Measurements from ENCODE around the gene DAPP1.

The DAPP1 gene

DNA sequence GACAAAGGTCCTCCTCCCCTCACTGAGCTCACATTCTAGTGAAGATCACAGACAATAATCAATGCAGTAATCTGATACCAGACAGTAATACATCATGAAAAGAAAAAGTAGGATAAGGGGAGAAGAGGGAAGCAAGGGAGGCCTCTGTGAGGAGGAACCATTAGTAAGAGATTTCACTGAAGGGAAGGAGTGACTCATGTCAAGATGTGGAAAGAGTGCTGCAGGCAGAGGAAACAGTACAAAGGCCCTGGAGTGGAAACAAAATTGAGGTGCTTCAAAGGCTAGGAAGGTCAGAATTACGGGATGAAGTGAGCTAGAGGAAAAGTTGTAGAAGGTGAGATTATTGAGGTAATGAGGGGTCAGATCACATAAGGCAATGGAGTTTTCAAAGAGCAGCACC is 39.5 kb downstream of the DAPP1 start:
- peak; percentile 81 to 82 for DNase-seq

DNA sequence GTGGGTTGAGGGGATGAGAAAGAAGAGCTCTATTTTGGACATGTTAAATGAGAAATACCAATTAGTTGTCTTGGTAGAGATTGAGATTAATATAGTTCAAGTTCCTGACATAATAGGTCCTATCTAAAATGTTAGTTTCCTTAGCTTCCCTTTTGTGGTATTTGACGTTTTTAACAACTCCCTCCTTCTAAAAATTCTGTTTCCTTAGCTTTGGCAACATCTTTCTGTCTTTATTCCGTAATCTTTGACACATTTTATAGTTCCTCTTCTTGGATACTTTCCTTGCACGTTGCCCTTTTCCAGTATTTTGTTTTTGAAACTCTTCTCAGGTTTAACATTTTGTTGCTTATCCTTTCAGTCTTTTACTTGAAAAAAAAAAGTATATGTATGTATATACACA is 40.7 kb downstream of the DAPP1 start:
- DNase-seq, result peak; percentile 87 to 89

DNA sequence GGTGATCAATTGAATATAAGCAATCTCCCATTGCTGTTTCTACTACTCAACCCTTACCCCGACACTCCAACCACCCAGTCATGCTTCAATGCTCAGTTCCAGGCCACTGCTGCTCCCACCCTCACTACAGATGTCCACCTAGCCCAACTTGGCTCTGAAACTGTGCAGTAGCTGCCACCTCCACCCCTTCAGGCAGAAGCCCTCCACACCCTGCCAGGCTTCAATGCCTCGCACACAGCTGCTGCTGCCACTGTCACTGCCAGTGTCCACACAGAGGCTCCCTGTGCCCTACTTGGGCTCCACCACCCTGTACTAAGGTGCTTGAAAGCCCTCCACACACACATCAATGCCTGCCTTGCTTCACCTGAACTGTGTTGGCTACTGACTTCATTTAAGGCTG is 43.0 kb downstream of the DAPP1 start:
- no peak for DNase-seq

DNA sequence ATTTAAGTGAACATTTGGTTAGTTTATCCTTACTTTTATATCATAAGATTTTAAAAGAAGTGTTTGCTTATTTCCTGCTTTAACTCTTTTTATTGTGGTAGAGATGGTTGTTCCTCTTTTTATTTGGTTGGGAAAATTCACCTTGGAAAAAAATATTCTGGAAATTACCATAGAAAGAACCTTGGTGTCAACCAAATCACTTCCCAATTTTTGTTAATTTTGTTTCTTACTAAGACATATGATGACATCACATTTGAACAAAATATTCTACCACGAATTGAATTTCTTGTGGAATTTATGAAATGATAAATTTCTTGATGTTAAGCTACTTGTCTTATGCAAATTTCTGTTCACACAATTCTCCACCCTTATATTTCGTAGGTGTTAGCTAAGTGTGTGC is 43.9 kb downstream of the DAPP1 start:
- DNase-seq, result no peak

DNA sequence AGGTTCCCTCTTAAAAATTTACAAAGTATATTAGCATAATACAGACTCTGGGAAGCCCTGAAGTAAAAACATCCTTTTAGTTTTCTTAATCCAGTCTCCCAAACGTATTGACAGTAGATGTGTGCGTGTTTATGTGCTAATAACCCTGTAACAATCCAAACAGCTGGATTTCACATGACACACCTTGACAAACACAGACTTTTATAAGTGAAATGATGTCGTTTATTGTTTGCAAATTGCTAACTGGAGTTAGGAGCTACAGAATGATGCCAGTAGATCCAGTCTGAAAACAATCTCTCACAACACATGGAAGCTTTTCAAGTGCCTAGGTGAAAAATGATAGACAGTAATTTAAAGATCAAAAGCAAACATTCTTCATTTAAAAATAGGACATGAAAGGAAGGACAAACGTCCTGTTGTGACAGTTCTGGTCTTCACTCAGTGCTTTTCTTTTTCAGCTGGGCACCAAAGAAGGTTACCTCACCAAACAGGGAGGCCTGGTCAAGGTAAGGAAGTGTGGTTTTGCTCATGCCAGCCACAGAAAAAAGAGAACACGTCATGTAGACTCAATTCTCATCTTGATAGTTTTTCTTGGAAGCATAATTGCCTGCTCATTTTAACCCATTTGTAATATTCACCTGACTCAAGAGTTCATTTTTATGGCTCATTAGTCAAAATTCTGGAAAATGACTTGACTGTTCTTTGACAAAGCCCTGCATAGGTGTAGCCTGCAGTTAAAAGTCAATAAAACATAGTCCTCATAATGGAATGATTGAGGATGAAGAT is 44.7 kb downstream of the DAPP1 start:
- peak in 1 of 2 experiments; percentile 4 for DNase-seq

GRCh38 chr4:99863804-99864203 is 47.2 kb downstream of the DAPP1 start:
- DNase-seq, result no peak

DNA sequence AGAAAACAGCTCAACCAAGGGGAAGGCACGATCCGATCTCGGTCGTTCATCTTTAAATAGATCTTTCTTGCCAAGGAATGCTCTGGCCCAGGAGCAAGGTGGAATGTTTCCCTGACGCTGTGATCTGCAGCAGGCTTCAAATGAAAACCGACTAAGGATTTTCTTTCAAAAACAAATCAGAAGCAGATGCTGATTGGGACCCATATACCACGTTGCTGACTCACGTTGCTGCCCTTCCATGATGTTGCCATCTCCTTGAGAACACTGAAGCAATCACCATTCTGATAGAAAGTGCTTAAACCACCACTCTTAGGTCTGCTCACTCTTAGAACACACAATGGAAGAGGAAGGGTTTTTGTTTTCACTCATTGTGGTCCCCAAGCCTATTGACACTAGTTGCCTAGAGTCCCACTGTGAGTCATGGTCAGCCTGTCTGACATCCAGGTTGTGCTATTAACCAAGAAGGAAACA is 51.5 kb downstream of the DAPP1 start:
- DNase-seq, result no peak

GRCh38 chr4:99872570-99872969 is 55.9 kb downstream of the DAPP1 start:
- no peak for DNase-seq

- DNase-seq, result no peak
Measured at GRCh38 chr4:99875071-99875470, 58.4 kb downstream of the DAPP1 start.

DNA sequence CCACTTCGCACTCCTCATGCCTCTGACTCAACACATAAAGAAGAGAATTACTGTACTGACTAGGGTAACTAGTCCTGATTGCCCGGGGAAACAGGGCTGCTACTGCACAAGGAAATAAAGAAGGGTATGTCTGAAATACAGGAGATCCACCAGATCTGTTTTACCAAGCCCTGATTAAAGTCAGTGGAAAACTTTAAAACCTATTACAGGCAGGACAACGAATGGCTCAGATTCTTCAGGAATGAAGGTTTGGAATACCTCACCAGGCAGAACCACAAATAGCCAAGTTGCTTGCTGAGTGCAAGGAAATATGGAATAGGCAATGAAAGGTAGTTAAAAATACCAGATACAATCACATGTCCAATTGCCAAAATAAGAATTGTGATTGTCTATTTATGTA is 60.3 kb downstream of the DAPP1 start:
- no peak for DNase-seq

- DNase-seq, result no peak
Measured at GRCh38 chr4:99878604-99879003, 62.0 kb downstream of the DAPP1 start.

DNA sequence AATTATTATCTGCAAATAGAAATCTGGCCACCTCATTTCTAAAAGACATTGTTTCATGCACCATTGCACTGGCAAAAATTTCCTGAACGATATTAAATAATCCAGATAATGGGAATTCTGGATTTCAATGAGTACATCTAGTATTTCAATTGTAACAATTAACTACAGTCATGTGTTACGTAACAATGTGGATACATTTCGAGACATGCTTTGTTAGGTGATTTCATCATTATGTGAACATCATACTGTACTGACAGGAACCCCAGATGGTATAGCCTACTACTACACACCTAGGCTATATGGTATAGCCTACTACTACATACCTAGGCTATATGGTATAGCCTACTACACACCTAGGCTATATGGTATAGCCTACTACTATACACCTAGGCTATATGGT is 62.8 kb downstream of the DAPP1 start:
- no peak for DNase-seq

DNA sequence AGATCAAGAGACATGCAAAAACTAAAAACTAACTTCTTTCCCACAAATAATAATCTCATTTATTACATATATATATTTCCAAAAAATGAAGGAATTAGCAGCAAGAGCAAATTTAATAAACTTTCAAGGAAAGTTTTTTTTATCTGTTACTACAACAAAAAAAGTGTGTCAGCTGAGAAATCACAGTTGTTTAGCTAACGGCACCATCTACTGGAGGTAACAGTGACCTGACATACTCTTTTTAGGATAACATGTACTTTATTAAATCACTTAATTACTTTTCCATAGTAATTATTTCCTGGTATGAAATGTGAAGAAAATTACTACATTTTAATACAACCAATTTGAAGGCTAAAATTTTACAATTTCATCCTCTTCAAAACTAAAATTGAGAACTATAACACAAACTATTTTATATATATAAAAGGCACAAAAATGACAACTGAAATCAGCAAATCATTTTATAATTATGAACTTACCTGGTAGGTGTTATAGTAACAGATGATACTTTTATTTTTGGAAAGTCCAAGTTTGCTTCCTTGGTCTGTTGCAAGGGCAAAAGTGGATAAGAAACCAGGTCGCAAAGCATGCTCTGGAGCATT is 68.5 kb downstream of the DAPP1 start:
- DNase-seq, result peak; percentile 64 to 81

- DNase-seq, result no peak
Measured at GRCh38 chr4:99885687-99886086, 69.1 kb downstream of the DAPP1 start.

- DNase-seq, result no peak
Measured at GRCh38 chr4:99886146-99886545, 69.5 kb downstream of the DAPP1 start.

GRCh38 chr4:99887837-99888236 is 71.2 kb downstream of the DAPP1 start:
- DNase-seq, result no peak

DNA sequence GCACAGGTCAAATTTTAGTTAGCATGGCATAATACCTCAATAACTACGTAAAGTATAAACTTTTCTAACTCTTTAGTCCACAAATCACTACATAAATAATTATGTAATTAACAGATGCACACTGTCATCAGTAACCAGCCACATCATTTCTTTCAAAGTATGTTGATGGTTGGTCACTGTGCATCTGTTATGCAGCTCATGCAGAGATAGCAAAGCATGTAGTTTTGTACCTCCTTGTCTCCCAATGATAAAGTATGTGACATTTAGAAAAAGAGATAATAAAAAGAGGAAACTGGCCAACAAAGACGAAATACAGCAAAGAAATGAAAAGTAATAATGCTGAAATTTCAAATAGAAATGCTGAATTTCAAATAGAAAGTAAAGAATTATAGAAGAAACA is 74.7 kb downstream of the DAPP1 start:
- DNase-seq, result no peak

DNA sequence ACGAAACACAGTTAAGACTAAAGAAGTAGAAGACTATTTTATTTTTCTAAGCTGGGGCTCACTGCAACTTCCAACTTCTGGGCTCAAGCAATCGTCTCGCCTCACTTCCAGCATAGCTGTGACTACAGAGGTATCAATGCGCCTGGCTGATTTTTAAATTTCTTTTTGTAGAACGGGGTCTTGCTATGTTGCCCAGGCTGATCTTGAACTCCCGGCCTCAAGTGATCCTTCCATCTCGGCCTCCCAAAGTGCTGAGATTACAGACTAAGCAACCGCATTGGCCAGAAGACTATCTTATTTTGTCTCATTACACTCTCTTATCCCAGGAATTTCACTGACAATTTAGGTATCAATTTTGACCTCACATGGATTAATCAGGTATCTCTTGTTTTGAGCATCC is 76.4 kb downstream of the DAPP1 start:
- DNase-seq, result no peak

DNA sequence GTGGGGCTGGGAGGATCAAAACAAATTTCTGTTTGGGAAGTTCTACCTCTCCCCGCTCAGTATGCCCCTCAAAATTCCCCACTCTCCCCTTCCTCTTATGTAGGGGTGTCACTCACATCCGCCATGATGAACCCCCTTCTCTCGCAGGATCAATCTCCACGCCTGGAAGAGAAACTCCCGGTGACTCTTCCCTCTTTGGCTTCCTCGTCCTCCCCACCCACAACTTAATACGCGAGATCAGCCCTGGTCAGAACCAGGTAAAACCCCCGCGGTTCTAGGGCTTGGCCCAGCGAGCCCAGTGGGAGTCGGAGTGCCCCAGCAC is 77.2 kb downstream of the DAPP1 start:
- no peak for DNase-seq

GRCh38 chr4:99894161-99894997 is 77.8 kb downstream of the DAPP1 start, which contains the start of gene LAMTOR3:
Gene LAMTOR3, minus strand, starts transcription at chr4:99894427. Its CDS starts 464 bp downstream, at chr4:99893963.
- DNase-seq, result peak; percentile 94 to 97

GRCh38 chr4:99894998-99895397 is 78.4 kb downstream of the DAPP1 start:
- DNase-seq, result no peak

- no peak for DNase-seq
Measured at GRCh38 chr4:99915449-99915848, 98.8 kb downstream of the DAPP1 start.

DNA sequence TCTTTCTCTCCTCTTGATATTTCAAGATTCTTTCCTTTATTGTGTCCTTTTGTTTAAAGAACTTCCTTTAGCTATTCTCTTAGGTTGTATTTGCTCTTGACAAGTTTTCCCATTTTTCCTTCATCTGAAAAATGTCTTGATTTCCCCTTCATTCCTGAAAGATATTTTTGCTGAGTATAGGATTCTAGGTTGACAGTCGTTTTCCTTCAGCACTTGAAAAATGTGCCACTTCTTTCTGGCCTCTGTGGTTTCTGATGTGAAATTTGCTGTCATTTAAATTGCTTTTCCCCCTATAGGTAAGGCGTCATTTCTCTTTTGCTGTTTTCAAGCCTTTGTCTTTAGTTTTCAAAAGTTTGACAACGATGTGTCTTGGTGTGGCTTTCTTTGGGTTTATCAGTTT is 100.9 kb downstream of the DAPP1 start:
- no peak for DNase-seq

- DNase-seq, result no peak
Measured at GRCh38 chr4:99918656-99919055, 102.0 kb downstream of the DAPP1 start.
